HG03439 (cell line): Measurements from ENCODE around the gene ACOT12.
"Not testable (repeated sequence)": the region's sequence is repeated elsewhere in the genome, so short reads cannot be mapped to it uniquely, and the experiment has no call there.

Source experiments
- ATAC-seq: cut with Tn5 transposase; IDR thresholded peaks from one replicate; pipeline ENCODE4 v1.9.1; 2021; ENCODE audit warnings: mild to moderate bottlenecking, moderate library complexity; ENCODE audit not compliant: unreplicated experiment

Gene ACOT12

GRCh38 chr5:81300921-81301270 lies 93.0 kb downstream of the ACOT12 start:
- ATAC-seq = no peak

GRCh38 chr5:81297531-81297930 lies 96.4 kb downstream of the ACOT12 start:
- no peak for ATAC-seq

- ATAC-seq = not testable (repeated sequence)
These were observed 99.9 kb downstream of the ACOT12 start for GRCh38 chr5:81294021-81294420.

- no peak for ATAC-seq
These were observed 101.8 kb downstream of the ACOT12 start for GRCh38 chr5:81292130-81292529.

- ATAC-seq = no peak
These were observed 103.8 kb downstream of the ACOT12 start for GRCh38 chr5:81290146-81290545.

GRCh38 chr5:81288021-81288433 lies 105.9 kb downstream of the ACOT12 start:
- peak; percentile 56 for ATAC-seq

- ATAC-seq = no peak
These were observed 107.8 kb downstream of the ACOT12 start for GRCh38 chr5:81286059-81286617.

GRCh38 chr5:81283976-81284375 lies 110.0 kb downstream of the ACOT12 start:
- no peak for ATAC-seq
